Measurements from ENCODE around the gene MTUS2. TPM values are rescaled to one million over a fixed set of nuclear protein-coding genes. Genes with fewer than 3 reads are reported as not detected.

The MTUS2 gene
- total and polyA plus RNA-seq, 2 donors (not counting 1 experiment from before 2014, with no cell fraction given) = 0.06 TPM; not detected in 1

DNA sequence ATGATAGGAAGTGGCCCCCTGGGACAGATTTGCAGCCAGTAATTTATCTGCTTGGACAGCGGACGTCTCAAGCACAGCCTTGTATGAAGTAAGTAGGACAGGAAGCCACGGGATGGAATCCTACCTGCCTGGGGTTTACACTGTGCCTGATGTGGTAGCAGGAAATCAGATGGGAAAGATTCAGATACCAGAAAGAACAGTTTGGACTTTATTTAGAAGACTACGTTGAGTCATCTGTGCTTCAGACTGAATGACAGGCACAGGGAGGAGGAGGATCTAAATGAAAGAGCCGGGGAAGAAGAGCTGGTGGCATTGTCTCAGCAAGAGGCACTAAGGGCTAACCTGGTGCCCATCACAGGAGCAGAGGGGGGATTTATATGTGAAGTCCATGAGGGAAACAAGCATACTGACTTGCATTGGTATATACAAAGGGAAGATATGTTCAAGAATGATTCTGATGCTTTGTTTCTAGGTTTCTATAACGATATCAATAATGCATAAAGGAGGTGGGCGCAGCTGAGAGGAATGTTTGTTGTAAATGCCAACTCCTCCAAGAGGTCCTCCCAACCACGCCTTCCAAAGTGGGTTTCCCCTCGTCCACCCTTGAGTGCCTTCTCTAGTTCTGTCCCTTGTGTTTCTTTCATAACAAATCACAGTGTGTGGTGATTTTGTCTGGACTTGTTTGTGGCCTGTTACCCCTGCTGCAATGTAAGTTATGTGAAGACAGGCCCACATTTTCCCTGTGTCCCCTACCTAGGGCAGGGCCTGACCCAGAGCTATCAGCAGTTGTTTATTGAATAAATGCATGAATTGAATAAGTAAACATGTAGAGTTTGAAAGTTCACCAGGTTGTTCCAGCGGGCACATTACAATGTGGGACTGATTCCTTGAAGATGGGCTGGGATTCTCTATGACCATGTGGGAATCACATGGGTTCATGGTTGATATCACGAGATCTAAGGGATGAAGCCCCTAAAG lies 446.9 kb downstream of the MTUS2 start:
- Histone ChIP-seq H3K79me2 (ENCODE audit: control insufficient read depth, insufficient read depth, low read length) (no peaks in the 10 kb centered on the region), H3K9ac (ENCODE audit: insufficient read depth, low read length) (no peak overlapping the region), H3K27me3 (ENCODE audit: control insufficient read depth, insufficient read depth, low read length) (no peaks in the 10 kb centered on the region), H3K27ac (ENCODE audit: insufficient read depth, low read length) (no peak overlapping the region), H3K4me2 (ENCODE audit: extremely low read depth, insufficient read depth, low read length) (no peak overlapping the region), H3K4me3 (replicated peaks in 1 of 4; ENCODE audit: control extremely low read depth in 1 of 4, insufficient read depth in 1 of 4, low read depth in 3 of 4, low read length in 4 of 4) (no peak overlapping the region), H3K4me1 (ENCODE audit: control insufficient read depth, extremely low read depth, insufficient read depth, low read length) (no peaks in the 10 kb centered on the region), H2AFZ (ENCODE audit: low read length) (no peak overlapping the region), H3K36me3 (ENCODE audit: control insufficient read depth, insufficient read depth, low read length) (no peaks in the 10 kb centered on the region), H4K20me1 (ENCODE audit: control insufficient read depth, extremely low read depth, insufficient read depth, low read length) (no peaks in the 10 kb centered on the region), H3K9me3 (ENCODE audit: control insufficient read depth, insufficient read depth, low read depth, low read length) (no peaks in the 10 kb centered on the region)
- TF ChIP-seq, protein P1, sequence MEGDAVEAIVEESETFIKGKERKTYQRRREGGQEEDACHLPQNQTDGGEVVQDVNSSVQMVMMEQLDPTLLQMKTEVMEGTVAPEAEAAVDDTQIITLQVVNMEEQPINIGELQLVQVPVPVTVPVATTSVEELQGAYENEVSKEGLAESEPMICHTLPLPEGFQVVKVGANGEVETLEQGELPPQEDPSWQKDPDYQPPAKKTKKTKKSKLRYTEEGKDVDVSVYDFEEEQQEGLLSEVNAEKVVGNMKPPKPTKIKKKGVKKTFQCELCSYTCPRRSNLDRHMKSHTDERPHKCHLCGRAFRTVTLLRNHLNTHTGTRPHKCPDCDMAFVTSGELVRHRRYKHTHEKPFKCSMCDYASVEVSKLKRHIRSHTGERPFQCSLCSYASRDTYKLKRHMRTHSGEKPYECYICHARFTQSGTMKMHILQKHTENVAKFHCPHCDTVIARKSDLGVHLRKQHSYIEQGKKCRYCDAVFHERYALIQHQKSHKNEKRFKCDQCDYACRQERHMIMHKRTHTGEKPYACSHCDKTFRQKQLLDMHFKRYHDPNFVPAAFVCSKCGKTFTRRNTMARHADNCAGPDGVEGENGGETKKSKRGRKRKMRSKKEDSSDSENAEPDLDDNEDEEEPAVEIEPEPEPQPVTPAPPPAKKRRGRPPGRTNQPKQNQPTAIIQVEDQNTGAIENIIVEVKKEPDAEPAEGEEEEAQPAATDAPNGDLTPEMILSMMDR (conservative IDR thresholded peaks at IDR 0.05 in 1 of 2, IDR thresholded peaks at IDR 0.05 in 1 of 2; ENCODE audit: low read depth in 1 of 2, low read length in 2 of 2) = no peak
- TF ChIP-seq EZH2 (IDR thresholded peaks at IDR 0.05; ENCODE audit: low read length, missing control alignments) = no peak
- DNase-seq (ENCODE audit: low read depth in 2 of 2) = no peak

DNA sequence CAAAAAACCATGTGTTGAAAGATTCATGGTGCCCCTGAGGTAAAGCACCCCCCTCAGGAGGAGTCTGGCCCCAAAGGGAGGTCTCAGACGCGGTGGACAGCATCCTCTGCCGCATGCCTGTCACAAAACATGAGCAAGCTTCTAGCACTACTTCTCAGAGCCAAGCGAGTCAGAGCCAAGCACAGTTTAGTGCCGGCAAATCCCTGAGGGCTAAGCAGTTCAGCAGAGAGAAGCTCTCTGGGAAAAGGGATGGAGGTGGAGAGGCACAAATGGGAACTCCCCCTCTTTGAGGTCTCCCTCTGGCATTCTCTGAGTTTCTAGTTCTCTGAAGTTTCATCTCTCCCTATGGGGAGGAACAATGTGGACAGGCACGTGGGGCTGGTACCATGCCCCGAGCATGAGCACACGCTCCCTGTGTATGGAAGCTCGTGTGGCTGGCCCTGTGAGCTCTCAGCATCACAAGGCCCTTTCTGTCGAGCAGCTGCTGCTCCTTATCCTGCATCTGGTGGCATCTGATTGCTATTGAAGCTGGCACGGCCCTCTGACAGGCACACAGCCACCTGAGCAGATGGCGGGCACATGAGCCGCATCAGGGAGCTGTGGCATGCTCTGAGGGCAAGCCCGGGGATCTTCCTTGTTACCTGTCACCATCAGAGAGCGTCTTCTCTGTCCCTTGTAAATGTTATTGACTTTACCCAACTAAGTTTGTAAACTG lies 450.3 kb downstream of the MTUS2 start:
- no peaks in the 10 kb centered on the region for H3K4me1 ChIP-seq (ENCODE audit: control insufficient read depth, extremely low read depth, insufficient read depth, low read length)
- H4K20me1 ChIP-seq (ENCODE audit: control insufficient read depth, extremely low read depth, insufficient read depth, low read length) = no peaks in the 10 kb centered on the region
- no peak overlapping the region for H3K9ac ChIP-seq (ENCODE audit: insufficient read depth, low read length)
- H3K4me2 ChIP-seq (ENCODE audit: extremely low read depth, insufficient read depth, low read length) = no peak overlapping the region
- no peaks in the 10 kb centered on the region for H3K79me2 ChIP-seq (ENCODE audit: control insufficient read depth, insufficient read depth, low read length)
- no peak overlapping the region for H3K27ac ChIP-seq (ENCODE audit: insufficient read depth, low read length)
- DNase-seq (ENCODE audit: low read depth in 2 of 2) = no peak
- TF ChIP-seq EZH2 (IDR thresholded peaks at IDR 0.05; ENCODE audit: low read length, missing control alignments) = no peak
- TF ChIP-seq, protein P1 (conservative IDR thresholded peaks at IDR 0.05 in 1 of 2, IDR thresholded peaks at IDR 0.05 in 1 of 2; ENCODE audit: low read depth in 1 of 2, low read length in 2 of 2) = no peak
- no peaks in the 10 kb centered on the region for H3K27me3 ChIP-seq (ENCODE audit: control insufficient read depth, insufficient read depth, low read length)
- no peaks in the 10 kb centered on the region for H3K9me3 ChIP-seq (ENCODE audit: control insufficient read depth, insufficient read depth, low read depth, low read length)
- H3K36me3 ChIP-seq (ENCODE audit: control insufficient read depth, insufficient read depth, low read length) = no peaks in the 10 kb centered on the region
- no peak overlapping the region for H3K4me3 ChIP-seq (replicated peaks in 1 of 4; ENCODE audit: control extremely low read depth in 1 of 4, insufficient read depth in 1 of 4, low read depth in 3 of 4, low read length in 4 of 4)
- H2AFZ ChIP-seq (ENCODE audit: low read length) = no peak overlapping the region

DNA sequence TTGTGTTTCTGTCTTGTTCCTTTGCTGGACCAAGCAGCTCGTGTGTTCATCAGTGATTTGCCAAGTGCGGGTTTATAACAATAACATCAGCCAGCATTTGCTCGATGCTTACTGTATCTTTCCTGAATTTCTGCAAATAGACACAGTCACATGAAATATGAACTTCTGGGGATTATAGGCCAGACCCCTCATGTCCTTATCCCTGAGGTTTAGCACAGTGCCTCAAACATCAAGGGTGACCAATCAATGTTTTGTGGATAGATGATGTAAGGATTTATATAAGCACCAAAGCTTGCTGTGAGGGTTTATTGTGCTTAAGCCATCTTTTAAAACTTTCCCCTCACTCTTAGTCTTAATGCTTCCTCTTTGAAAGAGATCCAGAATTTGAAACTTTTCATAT lies 451.5 kb downstream of the MTUS2 start:
- no peaks in the 10 kb centered on the region for H4K20me1 ChIP-seq (ENCODE audit: control insufficient read depth, extremely low read depth, insufficient read depth, low read length)
- TF ChIP-seq, protein P1 (conservative IDR thresholded peaks at IDR 0.05 in 1 of 2, IDR thresholded peaks at IDR 0.05 in 1 of 2; ENCODE audit: low read depth in 1 of 2, low read length in 2 of 2) = no peak
- no peak for TF ChIP-seq EZH2 (IDR thresholded peaks at IDR 0.05; ENCODE audit: low read length, missing control alignments)
- H3K4me2 ChIP-seq (ENCODE audit: extremely low read depth, insufficient read depth, low read length) = no peak overlapping the region
- no peak overlapping the region for H3K9ac ChIP-seq (ENCODE audit: insufficient read depth, low read length)
- no peak for DNase-seq (ENCODE audit: low read depth in 2 of 2)
- no peaks in the 10 kb centered on the region for H3K27me3 ChIP-seq (ENCODE audit: control insufficient read depth, insufficient read depth, low read length)
- H3K79me2 ChIP-seq (ENCODE audit: control insufficient read depth, insufficient read depth, low read length) = no peaks in the 10 kb centered on the region
- H3K4me1 ChIP-seq (ENCODE audit: control insufficient read depth, extremely low read depth, insufficient read depth, low read length) = no peaks in the 10 kb centered on the region
- H3K4me3 ChIP-seq (replicated peaks in 1 of 4; ENCODE audit: control extremely low read depth in 1 of 4, insufficient read depth in 1 of 4, low read depth in 3 of 4, low read length in 4 of 4) = no peak overlapping the region
- H2AFZ ChIP-seq (ENCODE audit: low read length) = no peak overlapping the region
- H3K27ac ChIP-seq (ENCODE audit: insufficient read depth, low read length) = no peak overlapping the region
- no peaks in the 10 kb centered on the region for H3K36me3 ChIP-seq (ENCODE audit: control insufficient read depth, insufficient read depth, low read length)
- H3K9me3 ChIP-seq (ENCODE audit: control insufficient read depth, insufficient read depth, low read depth, low read length) = no peaks in the 10 kb centered on the region
